ENCODE results near the gene FCER2.

DNA sequence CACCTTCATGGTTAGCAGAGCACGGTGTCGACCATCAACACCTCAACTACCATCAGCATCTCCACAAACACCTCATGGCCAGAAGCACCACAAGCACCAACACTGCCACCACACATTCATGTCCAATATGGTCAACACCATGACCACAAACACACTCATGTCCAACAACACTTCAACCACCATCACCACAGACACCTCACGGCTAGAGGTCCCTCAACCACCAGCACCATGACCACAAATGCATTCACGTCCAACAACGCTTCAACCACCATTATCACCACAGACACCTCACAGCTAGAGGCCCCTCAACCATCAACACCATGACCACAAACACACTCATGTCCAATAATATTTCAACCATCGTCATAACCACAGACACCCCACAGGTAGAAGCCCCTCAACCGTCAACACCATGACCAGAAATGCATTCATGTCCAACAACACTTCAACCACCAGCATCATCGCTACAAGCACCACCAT lies 11.1 kb downstream of the FCER2 start:
- no peak for TF ChIP-seq CTCF (IDR thresholded peaks at IDR 0.05; ENCODE audit: low read depth, low read length, missing input control)
- TF ChIP-seq, protein P1, sequence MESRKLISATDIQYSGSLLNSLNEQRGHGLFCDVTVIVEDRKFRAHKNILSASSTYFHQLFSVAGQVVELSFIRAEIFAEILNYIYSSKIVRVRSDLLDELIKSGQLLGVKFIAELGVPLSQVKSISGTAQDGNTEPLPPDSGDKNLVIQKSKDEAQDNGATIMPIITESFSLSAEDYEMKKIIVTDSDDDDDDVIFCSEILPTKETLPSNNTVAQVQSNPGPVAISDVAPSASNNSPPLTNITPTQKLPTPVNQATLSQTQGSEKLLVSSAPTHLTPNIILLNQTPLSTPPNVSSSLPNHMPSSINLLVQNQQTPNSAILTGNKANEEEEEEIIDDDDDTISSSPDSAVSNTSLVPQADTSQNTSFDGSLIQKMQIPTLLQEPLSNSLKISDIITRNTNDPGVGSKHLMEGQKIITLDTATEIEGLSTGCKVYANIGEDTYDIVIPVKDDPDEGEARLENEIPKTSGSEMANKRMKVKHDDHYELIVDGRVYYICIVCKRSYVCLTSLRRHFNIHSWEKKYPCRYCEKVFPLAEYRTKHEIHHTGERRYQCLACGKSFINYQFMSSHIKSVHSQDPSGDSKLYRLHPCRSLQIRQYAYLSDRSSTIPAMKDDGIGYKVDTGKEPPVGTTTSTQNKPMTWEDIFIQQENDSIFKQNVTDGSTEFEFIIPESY (IDR thresholded peaks at IDR 0.05), result no peak
- no peak for TF ChIP-seq ATF3 (IDR thresholded peaks at IDR 0.05)
- TF ChIP-seq TAF1 (conservative IDR thresholded peaks at IDR 0.05), result no peak
- TF ChIP-seq MAX (IDR thresholded peaks at IDR 0.05), result no peak
- no peak for TF ChIP-seq YY1 (IDR thresholded peaks at IDR 0.05)
- no peak for TF ChIP-seq RAD21 (IDR thresholded peaks at IDR 0.05)
- no peak for TF ChIP-seq SP1 (IDR thresholded peaks at IDR 0.05)
- TF ChIP-seq, protein P2, sequence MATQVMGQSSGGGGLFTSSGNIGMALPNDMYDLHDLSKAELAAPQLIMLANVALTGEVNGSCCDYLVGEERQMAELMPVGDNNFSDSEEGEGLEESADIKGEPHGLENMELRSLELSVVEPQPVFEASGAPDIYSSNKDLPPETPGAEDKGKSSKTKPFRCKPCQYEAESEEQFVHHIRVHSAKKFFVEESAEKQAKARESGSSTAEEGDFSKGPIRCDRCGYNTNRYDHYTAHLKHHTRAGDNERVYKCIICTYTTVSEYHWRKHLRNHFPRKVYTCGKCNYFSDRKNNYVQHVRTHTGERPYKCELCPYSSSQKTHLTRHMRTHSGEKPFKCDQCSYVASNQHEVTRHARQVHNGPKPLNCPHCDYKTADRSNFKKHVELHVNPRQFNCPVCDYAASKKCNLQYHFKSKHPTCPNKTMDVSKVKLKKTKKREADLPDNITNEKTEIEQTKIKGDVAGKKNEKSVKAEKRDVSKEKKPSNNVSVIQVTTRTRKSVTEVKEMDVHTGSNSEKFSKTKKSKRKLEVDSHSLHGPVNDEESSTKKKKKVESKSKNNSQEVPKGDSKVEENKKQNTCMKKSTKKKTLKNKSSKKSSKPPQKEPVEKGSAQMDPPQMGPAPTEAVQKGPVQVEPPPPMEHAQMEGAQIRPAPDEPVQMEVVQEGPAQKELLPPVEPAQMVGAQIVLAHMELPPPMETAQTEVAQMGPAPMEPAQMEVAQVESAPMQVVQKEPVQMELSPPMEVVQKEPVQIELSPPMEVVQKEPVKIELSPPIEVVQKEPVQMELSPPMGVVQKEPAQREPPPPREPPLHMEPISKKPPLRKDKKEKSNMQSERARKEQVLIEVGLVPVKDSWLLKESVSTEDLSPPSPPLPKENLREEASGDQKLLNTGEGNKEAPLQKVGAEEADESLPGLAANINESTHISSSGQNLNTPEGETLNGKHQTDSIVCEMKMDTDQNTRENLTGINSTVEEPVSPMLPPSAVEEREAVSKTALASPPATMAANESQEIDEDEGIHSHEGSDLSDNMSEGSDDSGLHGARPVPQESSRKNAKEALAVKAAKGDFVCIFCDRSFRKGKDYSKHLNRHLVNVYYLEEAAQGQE (IDR thresholded peaks at IDR 0.05), result no peak

Measured in liver (tissue), 3 donors.